Peyer's patch (tissue), 4 donors: ENCODE data around the gene AUTS2. TPM values are rescaled to one million over a fixed set of nuclear protein-coding genes. Genes with fewer than 3 reads are reported as not detected.

Experiments used
- DNase-seq, 3 donors: peaks; one replicate each; pipeline ENCODE4 v3.0.0-alpha.2; 2017 to 2019
- H3K27ac ChIP-seq, 4 donors: fragments of 200-600 bp; sonication (generic); one replicate each; pipeline ENCODE4 v1.5.1; 2016 to 2019
- H3K27me3 ChIP-seq, 2 donors: fragments of 200-600 bp; sonication (generic); one replicate each; pipeline ENCODE4 v1.5.1; 2019
- H3K36me3 ChIP-seq, 3 donors: fragments of 200-600 bp; sonication (generic); one replicate each; pipeline ENCODE4 v1.5.1; 2016 to 2019
- H3K4me1 ChIP-seq, 4 donors: fragments of 200-600 bp; sonication (generic); one replicate each; pipeline ENCODE4 v1.5.1; 2016 to 2019
- H3K4me3 ChIP-seq, 4 donors: fragments of 200-600 bp; sonication (generic); 1 replicate in 3 of 4; 2 replicates in 1 of 4; pipeline ENCODE4 v1.5.1; 2016 to 2019; ENCODE audit warnings: mild to moderate bottlenecking in 1 of 4
- H3K9me3 ChIP-seq, 4 donors: fragments of 200-600 bp; sonication (generic); one replicate each; pipeline ENCODE4 v1.5.1; 2016 to 2019; ENCODE audit warnings: mild to moderate bottlenecking in 1 of 4
- CTCF ChIP-seq, 6 experiments: fragments of 450-650 bp in 4 of 6; fragments of 200-600 bp in 2 of 6; sonication (generic) in 1 of 6; IDR thresholded peaks; one replicate each; pipeline ENCODE4 v1.5.1; 2017 to 2019; ENCODE audit warnings: antibody characterized with exemption in 6 of 6, mild to moderate bottlenecking in 3 of 6, moderate library complexity in 1 of 6
- POLR2A ChIP-seq, 2 donors: fragments of 450-650 bp; IDR thresholded peaks; one replicate each; pipeline ENCODE4 v1.5.1; 2017; ENCODE audit warnings: antibody characterized with exemption in 2 of 2, mild to moderate bottlenecking in 2 of 2, moderate library complexity in 2 of 2
- total RNA-seq, 4 donors: library from RNA; depleted of rRNA; stranded (reverse); fragments of >200 nt; gene quantifications; one replicate each; pipeline ENCODE4 v1.1.0, GENCODE V29; 2016

Gene AUTS2
- total RNA-seq, 4 donors from 2014 or later, result 55.9 to 90.0 (median 72.6) TPM

- Histone ChIP-seq H3K27me3 (no peaks in the 10 kb centered on the region), H3K4me1 (peaks cover 0 to 4% (median 0%) of the 10 kb centered on the region in 4 donors), H3K36me3 (no peaks in the 10 kb centered on the region), H3K9me3 (no peaks in the 10 kb centered on the region), H3K4me3 (no peak overlapping the region), H3K27ac (no peak overlapping the region)
- no peak for TF ChIP-seq POLR2A (IDR thresholded peaks at IDR 0.05)
- TF ChIP-seq CTCF (IDR thresholded peaks at IDR 0.05), result no peak
- no peak for DNase-seq
These were observed 500.8 kb downstream of the AUTS2 start for GRCh38 chr7:70098905-70099672.

GRCh38 chr7:70104243-70104642, 506.0 kb downstream of the AUTS2 start:
- Histone ChIP-seq H3K4me1 (no peaks in the 10 kb centered on the region), H3K4me3 (no peak overlapping the region), H3K9me3 (no peaks in the 10 kb centered on the region), H3K27ac (no peak overlapping the region), H3K27me3 (no peaks in the 10 kb centered on the region), H3K36me3 (no peaks in the 10 kb centered on the region)
- DNase-seq, result no peak
- TF ChIP-seq POLR2A (IDR thresholded peaks at IDR 0.05) (no peak), CTCF (IDR thresholded peaks at IDR 0.05) (no peak)

- Histone ChIP-seq H3K9me3 (no peaks in the 10 kb centered on the region), H3K36me3 (no peaks in the 10 kb centered on the region), H3K27me3 (no peaks in the 10 kb centered on the region), H3K4me1 (no peaks in the 10 kb centered on the region), H3K4me3 (no peak overlapping the region), H3K27ac (no peak overlapping the region)
- no peak for DNase-seq
- TF ChIP-seq POLR2A (IDR thresholded peaks at IDR 0.05) (no peak), CTCF (IDR thresholded peaks at IDR 0.05) (no peak)
These were observed 514.8 kb downstream of the AUTS2 start for GRCh38 chr7:70113078-70113477.

- H3K4me3 ChIP-seq, result no peak overlapping the region
- no peaks in the 10 kb centered on the region for H3K9me3 ChIP-seq
- H3K4me1 ChIP-seq, result no peaks in the 10 kb centered on the region
- DNase-seq, result no peak
- H3K36me3 ChIP-seq, result no peaks in the 10 kb centered on the region
- no peak overlapping the region for H3K27ac ChIP-seq
- TF ChIP-seq CTCF (IDR thresholded peaks at IDR 0.05) (no peak), POLR2A (IDR thresholded peaks at IDR 0.05) (no peak)
- no peaks in the 10 kb centered on the region for H3K27me3 ChIP-seq
These were observed 515.3 kb downstream of the AUTS2 start for GRCh38 chr7:70113536-70113935.

- Histone ChIP-seq H3K9me3 (no peaks in the 10 kb centered on the region), H3K27ac (no peak overlapping the region), H3K36me3 (no peaks in the 10 kb centered on the region), H3K4me3 (no peak overlapping the region), H3K27me3 (no peaks in the 10 kb centered on the region), H3K4me1 (no peaks in the 10 kb centered on the region)
- no peak for TF ChIP-seq CTCF (IDR thresholded peaks at IDR 0.05)
- TF ChIP-seq POLR2A (IDR thresholded peaks at IDR 0.05), result no peak
- no peak for DNase-seq
These were observed 516.5 kb downstream of the AUTS2 start for GRCh38 chr7:70114806-70115205.
